Suprapubic skin (tissue), 4 donors: Measurements from ENCODE around the gene FGF22. TPM values are rescaled to one million over a fixed set of nuclear protein-coding genes. Genes with fewer than 3 reads are reported as not detected.

Source experiments
- DNase-seq, 2 donors: peaks; one replicate each; pipeline ENCODE4 v3.0.0-alpha.2; 2019; ENCODE audit warnings: low spot score in 2 of 2
- H3K27ac ChIP-seq: fragments of 200-600 bp; sonication (generic); one replicate; pipeline ENCODE4 v1.5.1; 2019
- H3K27me3 ChIP-seq: fragments of 200-600 bp; sonication (generic); one replicate; pipeline ENCODE4 v1.5.1; 2019
- H3K36me3 ChIP-seq: fragments of 200-600 bp; sonication (generic); one replicate; pipeline ENCODE4 v1.5.1; 2019
- H3K4me1 ChIP-seq: fragments of 200-600 bp; sonication (generic); one replicate; pipeline ENCODE4 v1.5.1; 2019
- H3K4me3 ChIP-seq: fragments of 200-600 bp; sonication (generic); one replicate; pipeline ENCODE4 v1.5.1; 2019; ENCODE audit warnings: mild to moderate bottlenecking
- H3K9me3 ChIP-seq: fragments of 200-600 bp; sonication (generic); one replicate; pipeline ENCODE4 v1.5.1; 2019
- CTCF ChIP-seq, 2 donors: fragments of 200-600 bp in 1 of 2; fragments of 450-650 bp in 1 of 2; sonication (generic) in 1 of 2; IDR thresholded peaks; one replicate each; pipeline ENCODE4 v1.5.1; 2016 to 2019; ENCODE audit warnings: antibody characterized with exemption in 2 of 2, mild to moderate bottlenecking in 1 of 2, moderate library complexity in 1 of 2
- EP300 ChIP-seq: sonication (generic); formaldehyde crosslinking; IDR thresholded peaks from one replicate; pipeline ENCODE4 v1.6.1; 2017; ENCODE audit warnings: antibody characterized with exemption
- POLR2A ChIP-seq, 2 donors: fragments of 450-650 bp; IDR thresholded peaks; one replicate each; pipeline ENCODE4 v1.6.1; 2017; ENCODE audit warnings: antibody characterized with exemption in 2 of 2, mild to moderate bottlenecking in 2 of 2, moderate library complexity in 2 of 2
- POLR2AphosphoS5 ChIP-seq, 3 donors: sonication (generic); formaldehyde crosslinking; IDR thresholded peaks; one replicate each; pipeline ENCODE4 v1.6.1; 2017; ENCODE audit warnings: antibody characterized with exemption in 3 of 3
- WGBS: methylation state at CpG from one replicate; pipeline ENCODE4 v1.1.5; 2018; 5-methylcytosine and 5-hydroxymethylcytosine counted together
- total RNA-seq, 4 donors: library from RNA; depleted of rRNA; stranded (reverse); fragments of >200 nt; gene quantifications; one replicate each; pipeline ENCODE4 v1.1.0, GENCODE V29; 2016

FGF22 gene
- total RNA-seq, 4 donors from 2014 or later, result 5.2 to 13.0 (median 9.2) TPM

- 94% methylated on average over 11 of the region's 11 CpGs for WGBS
- no peak overlapping the region for H3K27ac ChIP-seq
- no peaks in the 10 kb centered on the region for H3K4me1 ChIP-seq
- H3K27me3 ChIP-seq, result no peaks in the 10 kb centered on the region
- H3K9me3 ChIP-seq, result no peaks in the 10 kb centered on the region
- no peaks in the 10 kb centered on the region for H3K36me3 ChIP-seq
- TF ChIP-seq POLR2A (IDR thresholded peaks at IDR 0.05), result no peak
- TF ChIP-seq POLR2AphosphoS5 (IDR thresholded peaks at IDR 0.05), result no peak
- TF ChIP-seq EP300, result no peak
- no peak for TF ChIP-seq CTCF (IDR thresholded peaks at IDR 0.05)
- H3K4me3 ChIP-seq, result no peak overlapping the region
- DNase-seq, result no peak
Observed at GRCh38 chr19:687569-688166, 48.0 kb downstream of the FGF22 start.

GRCh38 chr19:688214-688613 lies 48.5 kb downstream of the FGF22 start:
- Histone ChIP-seq H3K9me3 (no peaks in the 10 kb centered on the region), H3K4me1 (no peaks in the 10 kb centered on the region), H3K36me3 (no peaks in the 10 kb centered on the region), H3K27ac (no peak overlapping the region), H3K27me3 (no peaks in the 10 kb centered on the region), H3K4me3 (no peak overlapping the region)
- no peak for TF ChIP-seq CTCF (IDR thresholded peaks at IDR 0.05)
- TF ChIP-seq EP300, result no peak
- TF ChIP-seq POLR2A (IDR thresholded peaks at IDR 0.05), result no peak
- TF ChIP-seq POLR2AphosphoS5 (IDR thresholded peaks at IDR 0.05), result no peak
- DNase-seq, result no peak
- WGBS, result 66% methylated on average over 15 of the region's 15 CpGs

GRCh38 chr19:688992-689391 lies 49.3 kb downstream of the FGF22 start:
- DNase-seq, result no peak
- Histone ChIP-seq H3K36me3 (no peaks in the 10 kb centered on the region), H3K27ac (no peak overlapping the region), H3K4me3 (no peak overlapping the region), H3K27me3 (no peaks in the 10 kb centered on the region), H3K4me1 (no peaks in the 10 kb centered on the region), H3K9me3 (no peaks in the 10 kb centered on the region)
- WGBS, result 94% methylated on average over 17 of the region's 17 CpGs
- TF ChIP-seq CTCF (IDR thresholded peaks at IDR 0.05), result no peak
- no peak for TF ChIP-seq POLR2A (IDR thresholded peaks at IDR 0.05)
- TF ChIP-seq EP300, result no peak
- TF ChIP-seq POLR2AphosphoS5 (IDR thresholded peaks at IDR 0.05), result no peak

- Histone ChIP-seq H3K9me3 (no peaks in the 10 kb centered on the region), H3K36me3 (no peaks in the 10 kb centered on the region), H3K4me3 (no peak overlapping the region), H3K27me3 (peaks cover 4% of the 10 kb centered on the region), H3K27ac (no peak overlapping the region), H3K4me1 (no peaks in the 10 kb centered on the region)
- no peak for TF ChIP-seq EP300
- TF ChIP-seq POLR2AphosphoS5 (IDR thresholded peaks at IDR 0.05), result no peak
- TF ChIP-seq POLR2A (IDR thresholded peaks at IDR 0.05), result no peak
- TF ChIP-seq CTCF (IDR thresholded peaks at IDR 0.05), result no peak
- no peak for DNase-seq
- 75% methylated on average over 18 of the region's 18 CpGs for WGBS
Observed at GRCh38 chr19:690203-690602, 50.5 kb downstream of the FGF22 start.

Other genes starting within 250 kb of the FGF22 start
- gene C2CD4C, start 230.7 kb upstream of the FGF22 start, total RNA-seq, result 1 to 10 TPM in 1 of 4 donors, under 1 TPM in 3; 0.13 to 2.3 (median 0.52) TPM
- 10 to 100 TPM; 16.3 to 40.7 (median 19.6) TPM for gene SHC2, start 178.8 kb upstream of the FGF22 start, total RNA-seq
- under 1 TPM in 1 of 4 donors, not detected in 3; 0.64 TPM for gene MADCAM1, start 143.4 kb upstream of the FGF22 start, total RNA-seq
- gene TPGS1, start 132.4 kb upstream of the FGF22 start, total RNA-seq, result 10 to 100 TPM; 10.8 to 23.3 (median 20.9) TPM
- gene CDC34, start 108.1 kb upstream of the FGF22 start, total RNA-seq, result 10 to 100 TPM; 48.3 to 90.3 (median 72.9) TPM
- under 1 TPM in 1 of 4 donors, not detected in 3; 0.97 TPM for gene GZMM, start 95.8 kb upstream of the FGF22 start, total RNA-seq
- gene BSG, start 67.3 kb upstream of the FGF22 start, total RNA-seq, result 100 to 1,000 TPM; 265 to 314 (median 285) TPM
- gene HCN2, start 50.0 kb upstream of the FGF22 start, total RNA-seq, result 1 to 10 TPM in 1 of 4 donors, under 1 TPM in 3; 0.11 to 1.7 (median 0.81) TPM
- 10 to 100 TPM; 26.0 to 60.4 (median 46.3) TPM for gene POLRMT, start 6.3 kb upstream of the FGF22 start, total RNA-seq
- 100 to 1,000 TPM in 3 of 4 donors, 10 to 100 TPM in 1; 96.0 to 118 (median 106) TPM for gene RNF126, start 23.3 kb downstream of the FGF22 start, total RNA-seq
- 10 to 100 TPM; 19.6 to 61.4 (median 59.0) TPM for gene FSTL3, start 36.5 kb downstream of the FGF22 start, total RNA-seq
- gene PRSS57, start 55.6 kb downstream of the FGF22 start, total RNA-seq, result not detected
- 10 to 100 TPM; 19.4 to 45.4 (median 24.2) TPM for gene PALM, start 69.1 kb downstream of the FGF22 start, total RNA-seq
- gene MISP, start 111.2 kb downstream of the FGF22 start, total RNA-seq, result 1 to 10 TPM in 2 of 4 donors, under 1 TPM in 1, not detected in 1; 0.60 to 6.5 (median 2.0) TPM
- gene PTBP1, start 157.6 kb downstream of the FGF22 start, total RNA-seq, result 100 to 1,000 TPM; 152 to 227 (median 174) TPM
- gene PLPPR3, start 182.1 kb downstream of the FGF22 start, total RNA-seq, result not detected
- under 1 TPM in 1 of 4 donors, not detected in 3; 0.79 TPM for gene AZU1, start 188.0 kb downstream of the FGF22 start, total RNA-seq
- not detected for gene PRTN3, start 201.1 kb downstream of the FGF22 start, total RNA-seq
- under 1 TPM in 1 of 4 donors, not detected in 3; 0.79 TPM for gene ELANE, start 212.4 kb downstream of the FGF22 start, total RNA-seq
- 100 to 1,000 TPM; 195 to 332 (median 294) TPM for gene CFD, start 219.8 kb downstream of the FGF22 start, total RNA-seq